Pancreas (tissue), 10 donors: ENCODE measurements around the gene TMEM151B. TPM values are rescaled to one million over a fixed set of nuclear protein-coding genes. Genes with fewer than 3 reads are reported as not detected.
A peak's percentile ranks its signal among the peaks of the same experiment; 100 is the strongest.

ENCODE experiments used
- ATAC-seq, 4 donors: fragments of 200-7000 bp; cut with Tn5 transposase; one replicate each; pipeline versions ENCODE4 v1.8.0 to v1.9.1; 2020; ENCODE audit warnings: mild to moderate bottlenecking in 4 of 4, moderate library complexity in 4 of 4
- DNase-seq, 6 donors: peaks; one replicate each; pipeline ENCODE4 v3.0.0-alpha.2; 2020
- FAIRE-seq: peaks from 2 replicates; lab custom pipeline; 2012; peaks lifted over from hg19 to GRCh38; lab: Jason Lieb, UNC
- H3K27ac ChIP-seq, 4 donors: fragments of 200-600 bp; sonication (generic); 1 replicate in 3 of 4; 2 replicates in 1 of 4; pipeline versions ENCODE4 v1.5.0 to v1.8.0; 2020
- H3K27me3 ChIP-seq, 4 donors: fragments of 200-600 bp; one replicate each; pipeline ENCODE4 v1.8.0; 2021
- H3K36me3 ChIP-seq, 3 donors: fragments of 200-600 bp; sonication (generic) in 1 of 3; one replicate each; pipeline versions ENCODE4 v1.5.0 to v1.8.0; 2020 to 2021
- H3K4me1 ChIP-seq, 3 donors: fragments of 200-600 bp; one replicate each; pipeline ENCODE4 v1.8.0; 2021
- H3K4me3 ChIP-seq, 4 donors: fragments of 200-600 bp; sonication (generic) in 2 of 4; one replicate each; pipeline versions ENCODE4 v1.5.0 to v1.8.0; 2020 to 2021
- H3K9me3 ChIP-seq, 4 donors: fragments of 200-600 bp; one replicate each; pipeline ENCODE4 v1.8.0; 2021
- WGBS, 2 donors: extraction: QIAGEN DNeasy Blood & Tissue Kit; methylation state at CpG; one replicate each; pipeline ENCODE4 v1.1.7; 2013; 5-methylcytosine and 5-hydroxymethylcytosine counted together
- intact Hi-C, 3 donors: fragments of 100-400 bp; cut with DNase I; formaldehyde crosslinking; loops; one replicate each; pipeline versions ENCODE4 v1.11.1 to v1.14.2; 2022
- polyA plus RNA-seq, 2 donors: library from polyadenylated mRNA; stranded (reverse); fragments of 200-250 nt; gene quantifications; one replicate each; pipeline ENCODE4 v1.2.3, GENCODE V29; 2013
- total RNA-seq, 6 donors: library from RNA; stranded (reverse); fragmentation: NEBNext Ultra II Directional in 4 of 6; extraction: Animal tissue kit (Norgen Biotek cat#: 25700) in 4 of 6; gene quantifications; one replicate each; pipeline versions ENCODE4 v1.2.1 to v1.2.4, GENCODE V29; 2021 to 2023
- TF ChIP-seq, protein P1 (sequence below), 4 donors: fragments of 200-600 bp; sonication (generic) in 3 of 4; IDR thresholded peaks; one replicate each; pipeline versions ENCODE4 v1.5.0 to v1.8.0; 2021; ENCODE audit warnings: antibody characterized with exemption in 4 of 4
- donor health status: healthy with polysubstance abuse.
- donor health status: DM: no; HTN: no; CAD: no; lungs with moderate emphysema.
- donor health status: DM: no; HTN: no; CAD: no.
- donor health status: control.
- donor health status: control.
- donor health status: Bipolar disorder and iron deficiency.
- donor health status: DM: yes; HTN: yes; CAD: no.
- donor health status: DM: no; HTN: no; CAD: no.
- donor health status: DM: no; HTN: no; CAD: no.
- donor health status: DM: yes; HTN: yes; CAD: no.

The TMEM151B gene
- total and polyA plus RNA-seq, 8 donors, result 0.06 to 0.65 (median 0.12) TPM; not detected in 2

DNA sequence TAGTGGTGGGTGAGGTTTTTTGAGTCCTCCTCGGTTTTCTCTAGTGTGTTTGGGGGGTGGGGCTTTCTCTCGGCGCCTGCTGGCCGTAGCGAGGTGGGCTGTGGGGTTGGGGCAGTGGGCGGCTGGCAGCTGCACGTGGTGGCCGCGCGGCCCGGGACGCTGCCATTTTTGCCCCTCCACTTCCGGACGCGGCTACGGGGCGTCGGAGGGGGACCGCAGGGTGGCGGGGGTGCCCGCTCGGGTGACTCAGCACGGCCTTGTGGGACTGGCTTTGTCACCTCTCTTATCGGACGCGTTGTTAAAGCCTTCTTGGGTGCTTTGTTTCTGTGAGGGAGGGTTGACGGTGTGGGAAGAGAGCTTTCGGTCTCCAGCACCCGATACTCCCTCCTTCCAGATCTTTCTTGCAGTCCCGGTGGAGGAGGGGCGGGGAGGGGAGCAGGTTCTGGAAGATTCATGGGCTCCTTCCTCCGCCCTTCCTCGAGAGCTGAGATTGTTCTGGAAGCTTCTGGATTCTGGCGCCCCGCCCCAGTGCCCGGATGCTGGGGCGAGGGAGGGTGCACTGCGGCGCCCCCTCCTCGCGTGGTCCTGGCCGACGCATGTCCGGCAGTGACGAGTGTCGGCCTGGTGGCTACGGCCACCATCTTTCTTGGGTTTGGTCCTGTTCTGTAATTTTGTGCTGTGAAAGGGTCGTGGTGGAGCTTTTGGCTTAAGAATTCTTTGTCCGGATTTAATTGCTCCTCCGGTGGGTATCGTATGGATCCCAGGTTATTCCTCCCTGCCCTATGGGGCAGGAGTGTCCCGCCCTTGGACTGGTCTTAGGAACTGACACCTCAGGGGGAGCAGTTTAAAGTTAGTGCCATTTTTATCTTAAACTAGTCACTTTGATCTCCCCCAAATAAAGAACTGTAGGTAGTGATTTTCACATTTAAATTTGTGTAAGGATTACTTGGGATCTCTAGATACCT lies 22.6 kb upstream of the TMEM151B start:
- H3K9me3 ChIP-seq, result no peaks in the 10 kb centered on the region
- DNase-seq (peak; percentile 83 to 92 (median 87)), ATAC-seq (peak; percentile 45 to 63 (median 54)), FAIRE-seq (no peak)
- WGBS, 2 donors, result 1% methylated on average over 51 to 52 of the region's 52 CpGs
- H3K4me1 ChIP-seq, result peaks cover 6 to 26% (median 17%) of the 10 kb centered on the region in 3 donors
- intact Hi-C loops, result no loop called here
- TF ChIP-seq, protein P1, sequence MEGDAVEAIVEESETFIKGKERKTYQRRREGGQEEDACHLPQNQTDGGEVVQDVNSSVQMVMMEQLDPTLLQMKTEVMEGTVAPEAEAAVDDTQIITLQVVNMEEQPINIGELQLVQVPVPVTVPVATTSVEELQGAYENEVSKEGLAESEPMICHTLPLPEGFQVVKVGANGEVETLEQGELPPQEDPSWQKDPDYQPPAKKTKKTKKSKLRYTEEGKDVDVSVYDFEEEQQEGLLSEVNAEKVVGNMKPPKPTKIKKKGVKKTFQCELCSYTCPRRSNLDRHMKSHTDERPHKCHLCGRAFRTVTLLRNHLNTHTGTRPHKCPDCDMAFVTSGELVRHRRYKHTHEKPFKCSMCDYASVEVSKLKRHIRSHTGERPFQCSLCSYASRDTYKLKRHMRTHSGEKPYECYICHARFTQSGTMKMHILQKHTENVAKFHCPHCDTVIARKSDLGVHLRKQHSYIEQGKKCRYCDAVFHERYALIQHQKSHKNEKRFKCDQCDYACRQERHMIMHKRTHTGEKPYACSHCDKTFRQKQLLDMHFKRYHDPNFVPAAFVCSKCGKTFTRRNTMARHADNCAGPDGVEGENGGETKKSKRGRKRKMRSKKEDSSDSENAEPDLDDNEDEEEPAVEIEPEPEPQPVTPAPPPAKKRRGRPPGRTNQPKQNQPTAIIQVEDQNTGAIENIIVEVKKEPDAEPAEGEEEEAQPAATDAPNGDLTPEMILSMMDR (IDR thresholded peaks at IDR 0.05), result no peak
- peak overlapping the region; percentile 85 to 100 (median 98) for H3K27ac ChIP-seq
- H3K4me3 ChIP-seq, result peak overlapping the region; percentile 62 to 89 (median 84)
- H3K27me3 ChIP-seq, result no peaks in the 10 kb centered on the region
- H3K36me3 ChIP-seq, result peaks cover 11 to 38% (median 34%) of the 10 kb centered on the region in 3 donors

DNA sequence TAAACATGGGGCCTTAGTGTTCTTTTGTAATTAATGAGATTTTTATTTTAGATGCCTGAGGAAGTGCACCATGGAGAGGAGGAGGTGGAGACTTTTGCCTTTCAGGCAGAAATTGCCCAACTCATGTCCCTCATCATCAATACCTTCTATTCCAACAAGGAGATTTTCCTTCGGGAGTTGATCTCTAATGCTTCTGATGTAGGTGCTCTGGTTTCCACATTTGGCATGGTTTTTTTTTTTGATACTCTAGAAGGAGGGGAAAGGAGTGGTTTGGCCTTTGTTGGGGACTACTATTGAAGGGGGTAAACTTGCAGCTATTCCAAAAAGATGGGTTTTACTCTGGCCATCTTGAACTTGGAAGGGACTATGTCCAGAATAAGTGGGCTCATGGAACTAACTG lies 21.7 kb upstream of the TMEM151B start:
- DNase-seq (no peak), FAIRE-seq (no peak), ATAC-seq (no peak)
- 5 to 8% methylated on average over 1 of the region's 1 CpG for WGBS, 2 donors
- TF ChIP-seq, protein P1 (IDR thresholded peaks at IDR 0.05), result no peak
- Histone ChIP-seq H3K4me1 (peaks cover 6 to 26% (median 17%) of the 10 kb centered on the region in 3 donors), H3K4me3 (peak overlapping the region in 3 of 4 donors; percentile 62 to 89 (median 83)), H3K27me3 (no peaks in the 10 kb centered on the region), H3K9me3 (no peaks in the 10 kb centered on the region), H3K36me3 (peaks cover 11 to 48% (median 42%) of the 10 kb centered on the region in 3 donors), H3K27ac (peak overlapping the region in 2 of 4 donors; percentile 100)
- intact Hi-C loops, result no loop called here

DNA sequence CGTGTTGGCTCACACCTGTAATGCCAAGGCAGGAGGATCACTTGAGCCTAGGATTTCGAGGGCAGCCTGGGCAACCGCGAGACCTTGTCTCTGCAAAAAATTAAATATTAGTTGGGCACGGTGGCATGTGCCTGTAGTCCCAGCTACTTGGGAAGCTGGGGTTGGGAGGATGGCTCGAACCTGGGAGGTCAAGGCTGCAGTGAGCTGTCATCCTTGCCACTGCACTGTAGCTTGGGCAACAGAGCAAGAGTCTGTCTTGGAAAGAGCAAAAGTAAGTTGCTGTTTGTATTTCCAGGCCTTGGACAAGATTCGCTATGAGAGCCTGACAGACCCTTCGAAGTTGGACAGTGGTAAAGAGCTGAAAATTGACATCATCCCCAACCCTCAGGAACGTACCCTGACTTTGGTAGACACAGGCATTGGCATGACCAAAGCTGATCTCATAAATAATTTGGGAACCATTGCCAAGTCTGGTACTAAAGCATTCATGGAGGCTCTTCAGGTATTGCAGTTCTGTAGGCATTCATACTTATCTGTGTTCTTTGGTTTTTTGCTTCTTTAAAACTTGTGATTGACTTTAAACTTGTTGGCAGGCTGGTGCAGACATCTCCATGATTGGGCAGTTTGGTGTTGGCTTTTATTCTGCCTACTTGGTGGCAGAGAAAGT lies 21.0 kb upstream of the TMEM151B start:
- Histone ChIP-seq H3K9me3 (no peaks in the 10 kb centered on the region), H3K4me1 (peaks cover 6 to 29% (median 17%) of the 10 kb centered on the region in 3 donors), H3K36me3 (peaks cover 11 to 54% (median 47%) of the 10 kb centered on the region in 3 donors), H3K27ac (peak overlapping the region in 2 of 4 donors; percentile 100), H3K27me3 (no peaks in the 10 kb centered on the region), H3K4me3 (peak overlapping the region in 3 of 4 donors; percentile 62 to 89 (median 83))
- no peak for FAIRE-seq
- no peak for ATAC-seq
- TF ChIP-seq, protein P1 (IDR thresholded peaks at IDR 0.05), result no peak
- WGBS, 2 donors, result 40 to 49% methylated on average over 9 of the region's 9 CpGs
- peak in 1 of 6 donors; percentile 24 for DNase-seq
- intact Hi-C loops, result no loop called here

DNA sequence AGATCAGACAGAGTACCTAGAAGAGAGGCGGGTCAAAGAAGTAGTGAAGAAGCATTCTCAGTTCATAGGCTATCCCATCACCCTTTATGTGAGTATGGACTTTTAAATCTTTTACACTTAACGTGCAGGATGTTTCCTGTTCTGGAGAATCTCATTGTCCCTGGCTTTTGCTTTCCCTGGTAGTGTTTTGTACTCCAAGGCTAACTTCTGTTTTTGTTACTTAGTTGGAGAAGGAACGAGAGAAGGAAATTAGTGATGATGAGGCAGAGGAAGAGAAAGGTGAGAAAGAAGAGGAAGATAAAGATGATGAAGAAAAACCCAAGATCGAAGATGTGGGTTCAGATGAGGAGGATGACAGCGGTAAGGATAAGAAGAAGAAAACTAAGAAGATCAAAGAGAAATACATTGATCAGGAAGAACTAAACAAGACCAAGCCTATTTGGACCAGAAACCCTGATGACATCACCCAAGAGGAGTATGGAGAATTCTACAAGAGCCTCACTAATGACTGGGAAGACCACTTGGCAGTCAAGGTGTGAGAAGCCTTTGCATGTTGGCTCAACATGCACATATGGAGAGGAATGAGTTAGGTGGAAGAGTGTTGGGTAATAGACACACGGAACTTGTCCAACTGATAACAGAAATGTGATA lies 20.1 kb upstream of the TMEM151B start:
- WGBS, 2 donors, result 55 to 61% methylated on average over 6 of the region's 6 CpGs
- H3K27ac ChIP-seq, result peak overlapping the region in 1 of 4 donors; percentile 17
- H3K27me3 ChIP-seq, result no peaks in the 10 kb centered on the region
- ATAC-seq (no peak), DNase-seq (no peak), FAIRE-seq (no peak)
- H3K36me3 ChIP-seq, result peaks cover 11 to 62% (median 47%) of the 10 kb centered on the region in 3 donors
- H3K4me3 ChIP-seq, result peak overlapping the region in 1 of 4 donors; percentile 83
- H3K9me3 ChIP-seq, result no peaks in the 10 kb centered on the region
- TF ChIP-seq, protein P1 (IDR thresholded peaks at IDR 0.05), result no peak
- H3K4me1 ChIP-seq, result peaks cover 6 to 33% (median 17%) of the 10 kb centered on the region in 3 donors
- intact Hi-C loops, result no loop called here
